ENCODE results near the gene DEFB129.

- TF ChIP-seq POLR2AphosphoS5 (IDR thresholded peaks at IDR 0.05; ENCODE audit: low read depth, low read length) (no peak), POLR2A (IDR thresholded peaks at IDR 0.05; ENCODE audit: low read depth, low read length) (no peak), SPI1 (IDR thresholded peaks at IDR 0.05; ENCODE audit: low read depth, low read length) (no peak), TAF1 (IDR thresholded peaks at IDR 0.05; ENCODE audit: low read depth, low read length) (no peak)
Measured at GRCh38 chr20:278607-279571, 51.8 kb downstream of the DEFB129 start.
